Stimulated activated CD8-positive, alpha-beta memory T cell treated with anti-CD3 and anti-CD28 coated beads, Interleukin-4, amount 100 ng/mL, for 4 hours (primary cell): ENCODE measurements around the gene TTC28.
"Not testable (repeated sequence)": the region's sequence is repeated elsewhere in the genome, so short reads cannot be mapped to it uniquely, and the experiment has no call there.

Experiments used
- DNase-seq, 2 donors: peaks; one replicate each; pipeline ENCODE4 v3.0.0-alpha.2; 2020; ENCODE audit warnings: low read depth in 2 of 2, low spot score in 1 of 2

The TTC28 gene

GRCh38 chr22:28366856-28367255, 312.8 kb downstream of the TTC28 start:
- DNase-seq, result no peak

GRCh38 chr22:28365371-28365770, 314.3 kb downstream of the TTC28 start:
- DNase-seq, result no peak

GRCh38 chr22:28364105-28364504, 315.5 kb downstream of the TTC28 start:
- not testable (repeated sequence) for DNase-seq

- no peak for DNase-seq
Observed at GRCh38 chr22:28360939-28361338, 318.7 kb downstream of the TTC28 start.

DNA sequence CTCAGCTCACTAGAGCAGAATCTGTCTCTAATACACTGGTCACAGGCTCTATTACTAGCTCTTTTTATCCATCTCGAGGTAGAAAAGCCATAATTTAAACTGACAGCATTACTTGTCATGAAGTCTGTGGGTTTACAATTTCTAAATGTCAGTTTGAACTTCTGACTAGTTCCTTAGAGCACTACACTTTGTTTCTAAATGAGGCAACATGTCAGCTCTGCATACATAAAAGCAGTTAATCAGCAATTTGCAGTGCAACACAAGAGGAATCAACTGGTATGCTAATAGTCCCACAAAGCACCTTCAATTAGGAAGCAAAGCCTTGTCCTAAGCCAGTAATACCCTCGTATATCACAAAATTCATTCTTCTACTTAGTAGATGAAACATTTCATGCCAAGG, 321.3 kb downstream of the TTC28 start:
- DNase-seq, result no peak

DNA sequence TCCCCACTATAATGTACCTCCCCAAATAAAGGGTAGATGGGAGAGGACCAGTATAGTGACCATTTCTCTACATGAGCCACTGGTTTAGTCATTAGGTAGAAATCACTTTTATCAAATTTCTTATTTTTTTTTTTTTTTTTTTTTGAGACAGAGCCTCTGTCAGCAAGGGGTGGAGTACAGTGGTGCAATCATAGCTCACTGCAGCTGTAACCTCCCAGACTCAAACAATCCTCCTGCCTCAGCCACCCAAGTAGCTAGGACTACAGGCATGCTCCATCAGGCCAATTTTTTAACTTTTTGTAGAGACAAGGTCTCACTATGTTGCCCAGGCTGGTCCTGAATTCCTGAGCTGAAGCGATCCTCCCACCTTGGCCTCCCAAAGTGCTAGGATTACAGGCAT, 322.4 kb downstream of the TTC28 start:
- DNase-seq, result no peak

- no peak for DNase-seq
Observed at GRCh38 chr22:28351476-28351875, 328.2 kb downstream of the TTC28 start.

DNA sequence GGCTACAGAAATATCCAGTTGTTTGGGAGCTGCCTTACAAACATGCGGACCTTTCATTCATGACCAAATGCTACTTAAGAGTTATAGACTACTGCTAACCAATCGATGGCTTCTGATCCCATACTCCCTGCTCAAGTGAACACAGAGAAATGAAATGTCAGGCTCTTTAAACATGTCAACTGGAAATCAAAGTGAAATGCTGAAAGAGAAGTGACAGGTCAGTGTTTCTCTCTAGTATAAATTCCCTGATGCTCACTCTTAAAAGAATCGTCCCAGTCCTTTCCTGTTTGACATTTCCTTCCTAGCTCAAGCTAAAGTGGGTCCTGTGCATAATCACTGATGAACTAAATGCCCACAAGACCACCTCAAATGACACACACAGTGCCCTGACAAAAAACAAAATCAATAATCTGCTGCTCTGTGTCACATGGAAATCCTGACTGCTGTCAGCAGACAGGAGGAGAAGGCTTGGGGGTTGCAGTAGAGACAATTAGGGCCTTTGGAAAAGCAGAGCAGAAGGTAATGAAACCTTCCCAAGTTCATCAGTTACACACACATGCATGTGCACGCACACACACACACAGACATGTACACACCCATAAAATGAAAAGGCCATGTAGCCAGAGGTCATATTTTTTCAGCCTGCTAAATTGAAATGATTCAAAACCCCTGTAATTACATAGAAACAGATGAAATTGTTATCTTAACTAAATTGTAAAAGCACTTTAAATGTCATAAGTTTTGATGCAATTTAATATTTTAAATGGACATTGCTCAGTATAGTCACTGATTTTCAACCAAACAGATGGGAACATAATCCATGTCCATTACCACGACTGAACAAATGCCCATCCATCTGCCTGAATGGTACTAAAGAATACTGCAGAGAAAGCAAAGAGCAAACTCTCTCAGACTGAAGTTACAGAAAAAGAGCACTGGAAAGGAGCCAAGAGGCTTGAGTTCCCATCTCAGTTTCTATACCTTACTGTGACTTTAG, 330.7 kb downstream of the TTC28 start:
- DNase-seq, result no peak

- no peak for DNase-seq
Observed at GRCh38 chr22:28346308-28346707, 333.3 kb downstream of the TTC28 start.

GRCh38 chr22:28344918-28345703, 334.5 kb downstream of the TTC28 start:
- DNase-seq, result no peak

GRCh38 chr22:28341001-28341400, 338.6 kb downstream of the TTC28 start:
- DNase-seq, result no peak

DNA sequence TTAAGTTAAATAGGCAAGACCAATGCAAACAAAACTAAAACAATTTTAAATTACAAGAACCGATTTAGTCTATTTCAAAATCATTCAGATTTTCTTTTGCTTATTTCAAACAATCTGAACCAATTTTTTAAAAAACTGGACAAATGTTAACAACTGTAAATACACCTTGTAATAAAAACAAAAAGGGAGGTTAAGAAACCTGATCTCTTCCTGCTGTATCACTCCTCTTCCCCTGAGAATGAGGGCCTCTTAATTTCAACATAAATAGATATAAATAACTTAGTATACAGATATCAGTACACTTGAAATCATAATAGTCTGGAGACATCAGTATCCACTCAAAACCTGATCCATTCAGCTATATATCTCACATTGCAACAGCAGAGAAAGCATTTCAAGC, 346.6 kb downstream of the TTC28 start:
- no peak for DNase-seq

DNA sequence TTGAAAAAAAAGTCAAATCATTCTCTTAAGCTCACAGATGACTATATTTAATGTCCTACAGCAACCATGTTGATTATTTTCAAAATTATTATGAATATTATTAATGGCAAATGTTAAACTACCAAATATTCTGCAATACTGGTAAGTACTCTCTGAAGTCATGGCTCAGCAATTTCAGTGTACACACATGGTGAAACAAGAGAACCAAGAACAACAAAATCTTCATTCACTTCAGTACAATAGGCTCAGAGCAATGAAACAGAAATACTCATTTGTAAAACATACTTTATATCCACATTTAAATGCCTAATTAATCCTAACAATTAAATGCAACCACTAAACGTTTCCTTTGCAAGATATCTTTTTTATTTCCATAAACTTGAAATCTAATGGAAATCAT, 347.2 kb downstream of the TTC28 start:
- no peak for DNase-seq

DNA sequence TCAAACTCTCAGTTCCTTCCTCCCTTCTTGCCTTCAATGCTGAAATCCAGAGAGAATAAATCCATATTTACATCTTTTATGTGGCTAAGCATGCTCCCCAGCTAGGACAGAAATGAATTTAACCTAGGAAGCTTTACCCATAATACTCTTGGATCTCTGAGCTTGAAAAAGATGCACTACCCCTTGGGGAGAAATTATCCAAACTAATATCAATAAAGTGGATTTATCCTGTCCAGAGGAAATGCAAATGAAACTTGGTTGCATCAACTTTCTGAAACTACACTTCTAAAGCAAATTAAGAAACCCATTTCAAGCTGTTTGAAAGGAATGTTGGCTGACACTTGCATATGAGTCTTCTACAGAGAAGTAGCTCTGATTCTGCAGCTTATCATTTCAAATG, 347.9 kb downstream of the TTC28 start:
- DNase-seq, result no peak

- DNase-seq, result no peak
Observed at GRCh38 chr22:28329186-28330073, 350.2 kb downstream of the TTC28 start.

DNA sequence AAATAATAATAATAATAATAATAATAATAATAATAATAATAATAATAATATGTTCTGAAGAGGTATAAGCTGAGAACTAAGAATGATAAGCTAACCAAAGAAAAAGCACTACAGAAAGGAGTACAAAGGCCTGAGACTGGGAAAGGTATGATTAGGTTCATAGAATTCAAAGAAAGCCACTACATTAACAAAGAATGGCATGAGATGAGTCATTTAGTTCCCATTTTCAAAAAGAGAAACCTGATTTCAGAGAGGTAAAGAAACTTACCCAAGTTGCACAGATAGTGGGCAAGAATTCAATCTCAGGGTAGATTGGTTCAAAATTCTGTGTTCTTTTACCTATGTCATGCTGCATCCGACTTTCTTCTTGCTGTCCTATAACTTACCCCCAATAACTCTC, 350.9 kb downstream of the TTC28 start:
- no peak for DNase-seq

DNA sequence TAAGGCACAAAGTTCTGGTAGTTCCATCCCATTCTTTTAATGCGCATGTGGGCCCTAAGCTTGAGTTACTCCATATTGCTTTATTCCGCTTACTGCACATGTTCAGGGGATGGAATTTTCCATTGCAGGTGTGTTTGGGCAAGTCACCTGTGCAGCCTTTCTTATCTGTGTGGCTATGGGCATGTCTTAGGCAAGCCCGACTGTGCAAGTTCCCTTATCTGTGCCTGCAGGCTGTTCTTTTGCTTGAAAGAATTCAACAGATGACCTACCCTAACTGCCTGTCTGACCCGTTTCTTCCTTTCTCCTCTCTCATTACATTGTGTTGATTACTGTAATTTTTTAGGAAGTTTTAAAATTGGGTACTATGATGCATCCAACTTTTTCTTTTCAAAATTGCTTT, 363.6 kb downstream of the TTC28 start:
- DNase-seq, result no peak

GRCh38 chr22:28314959-28315358, 364.7 kb downstream of the TTC28 start:
- DNase-seq, result no peak

GRCh38 chr22:28310299-28310698, 369.3 kb downstream of the TTC28 start:
- DNase-seq, result no peak

GRCh38 chr22:28299753-28300152, 379.9 kb downstream of the TTC28 start:
- DNase-seq, result no peak

GRCh38 chr22:28299309-28299708, 380.3 kb downstream of the TTC28 start:
- DNase-seq, result no peak
